AG04449 (cell line): ENCODE measurements around the gene OR6J1.

Experiments
- CTCF ChIA-PET: fragments of 350-600 bp; formaldehyde crosslinking; extraction: SDS; loops from one replicate; lab custom pipeline; 2021; ENCODE audit warnings: antibody characterized with exemption; lab: Yijun Ruan, JAX
- POLR2A ChIA-PET: fragments of 400-600, 350-600 bp; formaldehyde crosslinking; extraction: SDS; loops from one replicate; lab custom pipeline; 2020; ENCODE audit warnings: antibody characterized with exemption, inconsistent platforms; lab: Yijun Ruan, JAX
- DNase-seq: peaks from one replicate; pipeline ENCODE4 v3.0.0-alpha.2; 2010; ENCODE audit warnings: low read depth, low spot score
- H3K4me3 ChIP-seq: 2 replicates; pipeline ENCODE4 v1.5.1; 2011; ENCODE audit warnings: low read depth, mild to moderate bottlenecking, control low read depth, low read length
- TF ChIP-seq, protein P1 (sequence below): IDR thresholded peaks from one replicate; pipeline ENCODE4 v1.5.1; 2011; ENCODE audit warnings: mild to moderate bottlenecking, moderate library complexity, low read length, control low read depth, inconsistent platforms; ENCODE audit not compliant: insufficient read depth; ENCODE audit errors: missing control alignments

Gene OR6J1

DNA sequence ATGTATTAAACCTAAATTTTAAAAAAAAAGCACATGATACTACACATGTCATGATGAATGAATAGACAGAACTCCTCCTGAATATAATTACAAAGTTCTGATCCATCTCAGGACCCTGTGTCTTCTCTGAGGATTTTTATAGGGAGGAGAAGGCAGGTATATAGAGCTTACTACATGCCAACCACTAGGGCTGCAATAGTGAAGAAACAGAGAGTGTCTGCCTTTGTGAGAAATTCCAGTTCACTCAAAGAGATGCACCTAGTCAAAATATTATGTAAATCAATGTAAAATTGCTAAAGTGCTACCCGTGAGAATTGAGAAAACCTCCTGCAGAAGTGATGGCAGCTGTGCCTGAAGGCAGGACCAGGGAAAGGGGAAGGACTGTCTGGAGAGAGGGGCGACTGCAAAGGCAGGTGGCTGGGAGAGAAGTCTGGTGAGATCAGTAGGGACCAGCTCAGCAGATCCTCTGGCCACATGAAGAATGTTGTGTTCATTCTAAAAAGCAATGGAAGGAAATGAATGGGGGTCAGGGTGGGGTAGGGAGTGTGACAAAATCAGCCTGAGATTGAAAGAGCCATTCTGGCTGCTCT, 31.0 kb downstream of the OR6J1 start:
- POLR2A ChIA-PET: interaction anchor here (0.5 to 1.3 kb wide), 3 partner anchors 9 to 14 kb away, joined by 3 to 6 read pairs (median 4); no protein-coding TSS in a partner anchor
- H3K4me3 ChIP-seq: no peak overlapping the region
- TF ChIP-seq, protein P1, sequence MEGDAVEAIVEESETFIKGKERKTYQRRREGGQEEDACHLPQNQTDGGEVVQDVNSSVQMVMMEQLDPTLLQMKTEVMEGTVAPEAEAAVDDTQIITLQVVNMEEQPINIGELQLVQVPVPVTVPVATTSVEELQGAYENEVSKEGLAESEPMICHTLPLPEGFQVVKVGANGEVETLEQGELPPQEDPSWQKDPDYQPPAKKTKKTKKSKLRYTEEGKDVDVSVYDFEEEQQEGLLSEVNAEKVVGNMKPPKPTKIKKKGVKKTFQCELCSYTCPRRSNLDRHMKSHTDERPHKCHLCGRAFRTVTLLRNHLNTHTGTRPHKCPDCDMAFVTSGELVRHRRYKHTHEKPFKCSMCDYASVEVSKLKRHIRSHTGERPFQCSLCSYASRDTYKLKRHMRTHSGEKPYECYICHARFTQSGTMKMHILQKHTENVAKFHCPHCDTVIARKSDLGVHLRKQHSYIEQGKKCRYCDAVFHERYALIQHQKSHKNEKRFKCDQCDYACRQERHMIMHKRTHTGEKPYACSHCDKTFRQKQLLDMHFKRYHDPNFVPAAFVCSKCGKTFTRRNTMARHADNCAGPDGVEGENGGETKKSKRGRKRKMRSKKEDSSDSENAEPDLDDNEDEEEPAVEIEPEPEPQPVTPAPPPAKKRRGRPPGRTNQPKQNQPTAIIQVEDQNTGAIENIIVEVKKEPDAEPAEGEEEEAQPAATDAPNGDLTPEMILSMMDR: peak; percentile 21
- CTCF ChIA-PET: interaction anchor here (0.7 to 4.3 kb wide), 18 partner anchors 9 to 387 kb away, joined by 3 to 21 read pairs (median 4); partner anchors contain the start of genes ABHD4 and OXA1L
- DNase-seq: no peak

GRCh38 chr14:22610931-22611330, 33.2 kb downstream of the OR6J1 start:
- ChIA-PET CTCF (interaction anchor here (2.5 to 4.3 kb wide), 2 partner anchors 8 to 212 kb away, joined by 6 to 21 read pairs; no protein-coding TSS in a partner anchor), POLR2A (no interaction called here)
- H3K4me3 ChIP-seq: no peak overlapping the region
- no peak for DNase-seq
- TF ChIP-seq, protein P1: no peak

DNA sequence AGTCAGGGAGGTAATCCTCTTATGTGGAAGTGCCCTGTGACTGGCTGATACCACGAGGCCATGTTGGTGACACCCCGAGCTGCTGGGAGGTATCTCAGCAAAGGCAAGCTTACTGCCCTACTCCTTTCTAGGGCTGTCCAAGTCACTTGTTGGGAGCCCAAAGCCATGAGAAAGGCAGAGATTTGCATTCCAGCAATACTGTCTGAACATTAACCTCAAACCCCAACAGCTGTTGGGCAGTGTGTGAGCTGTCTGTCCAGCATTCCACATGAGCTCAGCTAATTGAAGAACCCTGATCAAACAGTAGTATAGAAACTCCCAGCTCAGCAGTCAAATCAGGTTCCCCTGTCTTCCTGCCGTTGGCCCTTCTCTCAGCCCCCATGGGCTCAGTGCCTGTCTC, 36.9 kb downstream of the OR6J1 start:
- CTCF ChIA-PET: interaction anchor here (0.8 to 2.9 kb wide), 9 partner anchors 10 to 246 kb away, joined by 3 to 19 read pairs (median 4); no protein-coding TSS in a partner anchor
- TF ChIP-seq, protein P1: no peak
- POLR2A ChIA-PET: interaction anchor here (1.1 kb wide), 1 partner anchor 9 kb away, joined by 3 read pairs; the partner anchor contains the start of gene ABHD4
- no peak for DNase-seq
- no peak overlapping the region for H3K4me3 ChIP-seq

GRCh38 chr14:22606380-22606779, 37.8 kb downstream of the OR6J1 start:
- CTCF ChIA-PET: interaction anchor here (0.7 to 2.9 kb wide), 3 partner anchors 16 to 462 kb away, joined by 3 to 19 read pairs (median 3); no protein-coding TSS in a partner anchor
- POLR2A ChIA-PET: no interaction called here
- no peak overlapping the region for H3K4me3 ChIP-seq
- DNase-seq: no peak
- TF ChIP-seq, protein P1: no peak

- ChIA-PET CTCF (interaction anchor here (1.2 to 4.8 kb wide), 5 partner anchors 9 to 249 kb away, joined by 3 to 21 read pairs (median 5); partner anchors contain the start of gene DAD1), POLR2A (interaction anchor here (2.3 kb wide), 1 partner anchor 14 kb away, joined by 8 read pairs; the partner anchor contains the start of gene DAD1)
- TF ChIP-seq, protein P1: no peak
- no peak for DNase-seq
- H3K4me3 ChIP-seq: no peak overlapping the region
Observed at GRCh38 chr14:22602862-22603261, 41.3 kb downstream of the OR6J1 start.

DNA sequence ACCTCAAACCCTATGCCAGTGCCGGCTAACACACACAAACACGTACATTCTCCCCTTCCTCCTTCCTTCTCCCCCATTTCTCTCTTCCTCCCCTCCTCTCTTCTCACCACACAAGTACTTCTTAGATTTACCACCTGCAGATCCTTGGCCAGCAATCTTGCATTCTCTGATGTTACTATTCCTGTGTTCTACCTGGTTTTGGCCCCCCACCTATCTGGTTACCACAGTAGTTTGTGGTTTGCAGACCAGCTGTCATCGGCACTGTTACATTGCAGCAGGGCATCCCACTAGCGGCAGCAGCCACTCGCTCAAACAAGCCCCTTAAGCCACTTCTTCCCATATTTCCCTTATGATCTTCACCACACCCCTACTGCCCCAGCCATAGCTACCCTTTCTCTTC, 42.2 kb downstream of the OR6J1 start:
- no peak for DNase-seq
- POLR2A ChIA-PET: interaction anchor here (2.3 kb wide), 1 partner anchor 13 kb away, joined by 8 read pairs; the partner anchor contains the start of gene DAD1
- TF ChIP-seq, protein P1: no peak
- H3K4me3 ChIP-seq: no peak overlapping the region
- CTCF ChIA-PET: interaction anchor here (1.3 to 6.3 kb wide), 5 partner anchors 10 to 257 kb away, joined by 3 to 43 read pairs (median 9); partner anchors contain the start of gene DAD1
